HuH-7.5 (cell line): ENCODE results near the gene PLEKHJ1.

Source experiments
- DNase-seq: peaks from one replicate; pipeline ENCODE4 v3.0.0; 2011; ENCODE audit warnings: low spot score

The PLEKHJ1 gene

GRCh38 chr19:2269244-2270156 lies 33.4 kb upstream of the PLEKHJ1 start:
- DNase-seq: peak; percentile 100

- no peak for DNase-seq
These were observed 32.7 kb upstream of the PLEKHJ1 start for GRCh38 chr19:2268861-2269243.

GRCh38 chr19:2268480-2268830 lies 32.3 kb upstream of the PLEKHJ1 start:
- no peak for DNase-seq

- no peak for DNase-seq
These were observed 30.3 kb upstream of the PLEKHJ1 start for GRCh38 chr19:2266183-2266993.

- no peak for DNase-seq
These were observed 25.5 kb upstream of the PLEKHJ1 start for GRCh38 chr19:2261438-2262172.

- no peak for DNase-seq
These were observed 24.2 kb upstream of the PLEKHJ1 start for GRCh38 chr19:2260341-2260805.

- no peak for DNase-seq
These were observed 23.2 kb upstream of the PLEKHJ1 start for GRCh38 chr19:2259336-2259735.

- DNase-seq: no peak
These were observed 20.0 kb upstream of the PLEKHJ1 start, which contains the start of gene JSRP1 for GRCh38 chr19:2255982-2256685. JSRP1 (minus strand) TSS chr19:2256417; CDS start chr19:2255314, 1,103 bp downstream.

GRCh38 chr19:2255112-2255845 lies 19.1 kb upstream of the PLEKHJ1 start:
- no peak for DNase-seq

- peak; percentile 98 for DNase-seq
These were observed 18.1 kb upstream of the PLEKHJ1 start for GRCh38 chr19:2254064-2254872.

GRCh38 chr19:2253106-2254063 lies 17.3 kb upstream of the PLEKHJ1 start:
- DNase-seq: peak; percentile 95

GRCh38 chr19:2252797-2253105 lies 16.6 kb upstream of the PLEKHJ1 start:
- no peak for DNase-seq

GRCh38 chr19:2252055-2252796 lies 16.1 kb upstream of the PLEKHJ1 start:
- DNase-seq: no peak

GRCh38 chr19:2251106-2252054 lies 15.3 kb upstream of the PLEKHJ1 start:
- DNase-seq: no peak

- no peak for DNase-seq
These were observed 14.6 kb upstream of the PLEKHJ1 start for GRCh38 chr19:2250766-2251105.

GRCh38 chr19:2249880-2250765 lies 14.0 kb upstream of the PLEKHJ1 start:
- DNase-seq: no peak
